ENCODE measurements around the gene GSTT2B. TPM values are rescaled to one million over a fixed set of nuclear protein-coding genes. Genes with fewer than 3 reads are reported as not detected.

The GSTT2B gene
- total and polyA plus RNA-seq, 2 of the 8 experiments (the other 6 are each of a cell fraction or from before 2014, with no cell fraction given) = 6.3 to 13.3 TPM

- no peak for TF ChIP-seq CHD7 (IDR thresholded peaks at IDR 0.05; ENCODE audit: insufficient replicate concordance, low read length)
- TF ChIP-seq, protein P1, sequence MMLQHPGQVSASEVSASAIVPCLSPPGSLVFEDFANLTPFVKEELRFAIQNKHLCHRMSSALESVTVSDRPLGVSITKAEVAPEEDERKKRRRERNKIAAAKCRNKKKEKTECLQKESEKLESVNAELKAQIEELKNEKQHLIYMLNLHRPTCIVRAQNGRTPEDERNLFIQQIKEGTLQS (IDR thresholded peaks at IDR 0.05; ENCODE audit: insufficient read depth, low read depth, low read length) = no peak
- no peak for TF ChIP-seq TAF1 (IDR thresholded peaks at IDR 0.05; ENCODE audit: low read depth, low read length)
- no peak for TF ChIP-seq PHF8 (conservative IDR thresholded peaks at IDR 0.05; ENCODE audit: low read depth, low read length)
- no peak for TF ChIP-seq JUN (IDR thresholded peaks at IDR 0.05; ENCODE audit: low read depth, low read length)
- no peak for TF ChIP-seq YY1 (IDR thresholded peaks at IDR 0.05; ENCODE audit: low read depth, low read length)
- TF ChIP-seq CBX5 (IDR thresholded peaks at IDR 0.05; ENCODE audit: low read depth, low read length) = no peak
- TF ChIP-seq HDAC2 (IDR thresholded peaks at IDR 0.05; ENCODE audit: borderline replicate concordance in 1 of 2, low read depth in 2 of 2, low read length in 2 of 2) = no peak
- no peak for TF ChIP-seq TBP (IDR thresholded peaks at IDR 0.05; ENCODE audit: low read depth, low read length)
- TF ChIP-seq EGR1 (IDR thresholded peaks at IDR 0.05; ENCODE audit: borderline replicate concordance, low read depth, low read length) = no peak
These were observed 22.5 kb downstream of the GSTT2B start (continued) for GRCh38 chr22:23938328-23939016.
